ENCODE results near the gene ZNF175.

DNA sequence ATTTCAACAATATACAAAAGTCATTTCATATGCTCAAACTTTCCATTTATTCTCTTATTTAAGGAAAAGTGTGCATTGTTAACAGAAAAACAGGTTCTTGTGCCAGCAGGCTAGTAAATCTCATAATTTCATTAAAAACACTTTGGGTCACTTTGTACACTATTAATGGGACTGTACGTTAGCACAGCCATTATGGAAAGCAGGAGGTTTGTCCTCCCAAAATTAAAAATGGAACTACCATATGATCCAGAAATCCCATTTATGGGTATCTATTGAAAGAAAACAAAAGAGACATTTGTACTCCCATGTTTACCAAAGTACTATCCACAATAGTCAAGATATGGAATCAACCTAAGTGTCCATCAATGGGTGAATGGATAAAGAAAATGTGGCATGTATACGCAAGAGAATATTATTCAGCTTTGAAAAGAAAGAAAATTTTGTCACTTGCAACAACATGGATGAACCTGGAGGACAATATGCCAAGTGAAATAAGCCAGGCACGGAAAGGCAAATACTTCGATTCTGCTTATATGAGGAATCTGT, 31.2 kb upstream of the ZNF175 start:
- TF ChIP-seq EZH2 (IDR thresholded peaks at IDR 0.05; ENCODE audit: borderline replicate concordance), result no peak
- TF ChIP-seq, protein P1, sequence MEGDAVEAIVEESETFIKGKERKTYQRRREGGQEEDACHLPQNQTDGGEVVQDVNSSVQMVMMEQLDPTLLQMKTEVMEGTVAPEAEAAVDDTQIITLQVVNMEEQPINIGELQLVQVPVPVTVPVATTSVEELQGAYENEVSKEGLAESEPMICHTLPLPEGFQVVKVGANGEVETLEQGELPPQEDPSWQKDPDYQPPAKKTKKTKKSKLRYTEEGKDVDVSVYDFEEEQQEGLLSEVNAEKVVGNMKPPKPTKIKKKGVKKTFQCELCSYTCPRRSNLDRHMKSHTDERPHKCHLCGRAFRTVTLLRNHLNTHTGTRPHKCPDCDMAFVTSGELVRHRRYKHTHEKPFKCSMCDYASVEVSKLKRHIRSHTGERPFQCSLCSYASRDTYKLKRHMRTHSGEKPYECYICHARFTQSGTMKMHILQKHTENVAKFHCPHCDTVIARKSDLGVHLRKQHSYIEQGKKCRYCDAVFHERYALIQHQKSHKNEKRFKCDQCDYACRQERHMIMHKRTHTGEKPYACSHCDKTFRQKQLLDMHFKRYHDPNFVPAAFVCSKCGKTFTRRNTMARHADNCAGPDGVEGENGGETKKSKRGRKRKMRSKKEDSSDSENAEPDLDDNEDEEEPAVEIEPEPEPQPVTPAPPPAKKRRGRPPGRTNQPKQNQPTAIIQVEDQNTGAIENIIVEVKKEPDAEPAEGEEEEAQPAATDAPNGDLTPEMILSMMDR (IDR thresholded peaks at IDR 0.05; ENCODE audit: poor library complexity), result no peak

Data from hepatocyte (in vitro differentiated cells).